Mesenchymal stem cell (in vitro differentiated cells and primary cell): Measurements from ENCODE around the gene LRP1B.

Source experiments
- DNase-seq: peaks from one replicate; pipeline ENCODE4 v3.0.0-alpha.2; 2013
- H2AFZ ChIP-seq: one replicate; pipeline ENCODE4 v1.6.1; 2013; ENCODE audit warnings: low read depth, mild to moderate bottlenecking, control low read depth, inconsistent platforms, low read length, moderate library complexity
- H2AK5ac ChIP-seq: 2 replicates; pipeline ENCODE4 v1.6.1; 2013; ENCODE audit warnings: low read length, moderate library complexity, mild to moderate bottlenecking, inconsistent platforms; ENCODE audit not compliant: severe bottlenecking
- H2BK120ac ChIP-seq: one replicate; pipeline ENCODE4 v1.6.1; 2013; ENCODE audit warnings: low read depth, mild to moderate bottlenecking, inconsistent platforms, low read length, moderate library complexity
- H2BK12ac ChIP-seq, 2 experiments: one replicate each; pipeline ENCODE4 v1.6.1; 2013; ENCODE audit warnings: inconsistent platforms in 2 of 2, low read length in 2 of 2, mild to moderate bottlenecking in 2 of 2, moderate library complexity in 2 of 2, control low read depth in 1 of 2
- H2BK15ac ChIP-seq: one replicate; pipeline ENCODE4 v1.6.1; 2013; ENCODE audit warnings: mild to moderate bottlenecking, low read depth, inconsistent platforms; ENCODE audit not compliant: poor library complexity, severe bottlenecking
- H2BK5ac ChIP-seq: 2 replicates; pipeline ENCODE4 v1.6.1; 2013; ENCODE audit warnings: low read depth, mild to moderate bottlenecking, low read length, control low read depth, inconsistent platforms; ENCODE audit not compliant: poor library complexity, severe bottlenecking
- H3K14ac ChIP-seq, 2 experiments: one replicate each; pipeline ENCODE4 v1.6.1; 2013; ENCODE audit warnings: inconsistent platforms in 2 of 2, low read length in 2 of 2, control low read depth in 1 of 2, mild to moderate bottlenecking in 1 of 2, moderate library complexity in 1 of 2
- H3K18ac ChIP-seq, 2 experiments: one replicate each; pipeline ENCODE4 v1.6.1; 2013; ENCODE audit warnings: inconsistent platforms in 2 of 2, low read length in 2 of 2, control low read depth in 1 of 2, low read depth in 1 of 2, mild to moderate bottlenecking in 1 of 2
- H3K23ac ChIP-seq, 2 experiments: one replicate each; pipeline ENCODE4 v1.6.1; 2013; ENCODE audit warnings: inconsistent platforms in 2 of 2, low read length in 2 of 2, mild to moderate bottlenecking in 2 of 2, moderate library complexity in 2 of 2, control low read depth in 1 of 2
- H3K27ac ChIP-seq: 2 replicates; pipeline ENCODE4 v1.5.1; 2013; ENCODE audit warnings: mild to moderate bottlenecking, moderate library complexity, low read length, control low read depth, inconsistent platforms; ENCODE audit not compliant: poor library complexity, severe bottlenecking
- H3K27me3 ChIP-seq, 2 experiments: 2 replicates each; pipeline versions ENCODE4 v1.6.1 to v1.7.0; 2013; ENCODE audit warnings: low read length in 2 of 2, mild to moderate bottlenecking in 2 of 2, moderate library complexity in 2 of 2, control low read depth in 1 of 2, inconsistent platforms in 1 of 2; ENCODE audit not compliant: control insufficient read depth in 1 of 2, insufficient read depth in 1 of 2
- H3K36me3 ChIP-seq, 2 experiments: 2 replicates each; pipeline versions ENCODE4 v1.6.1 to v1.7.0; 2013; ENCODE audit warnings: low read length in 2 of 2, control low read depth in 1 of 2, inconsistent platforms in 1 of 2, low read depth in 1 of 2, mild to moderate bottlenecking in 1 of 2; ENCODE audit not compliant: insufficient read depth in 2 of 2, control insufficient read depth in 1 of 2
- H3K4ac ChIP-seq, 2 experiments: one replicate each; pipeline ENCODE4 v1.6.1; 2013; ENCODE audit warnings: inconsistent platforms in 2 of 2, low read length in 2 of 2, mild to moderate bottlenecking in 2 of 2, moderate library complexity in 2 of 2, control low read depth in 1 of 2, low read depth in 1 of 2
- H3K4me1 ChIP-seq: 2 replicates; pipeline ENCODE4 v1.6.1; 2013; ENCODE audit warnings: low read depth, low read length, control low read depth; ENCODE audit not compliant: control insufficient read depth, insufficient read depth
- H3K4me2 ChIP-seq: 2 replicates; pipeline ENCODE4 v1.6.1; 2013; ENCODE audit warnings: low read length, mild to moderate bottlenecking, inconsistent platforms; ENCODE audit not compliant: poor library complexity, severe bottlenecking
- H3K4me3 ChIP-seq, 2 experiments: 2 replicates each; pipeline versions ENCODE4 v1.5.1 to v1.7.0; 2013; ENCODE audit warnings: low read length in 2 of 2, mild to moderate bottlenecking in 2 of 2, control low read depth in 1 of 2, low read depth in 1 of 2; ENCODE audit not compliant: insufficient read depth in 1 of 2
- H3K79me1 ChIP-seq: replicated peaks from 2 replicates; pipeline ENCODE4 v1.6.1; 2013; ENCODE audit warnings: mild to moderate bottlenecking, control low read depth, low read length, inconsistent platforms; ENCODE audit not compliant: poor library complexity, severe bottlenecking
- H3K9ac ChIP-seq: 2 replicates; pipeline ENCODE4 v1.7.0; 2013; ENCODE audit warnings: mild to moderate bottlenecking, low read length, moderate library complexity
- H3K9me3 ChIP-seq: 2 replicates; pipeline ENCODE4 v1.7.0; 2013; ENCODE audit warnings: mild to moderate bottlenecking, low read length; ENCODE audit not compliant: control insufficient read depth
- H4K8ac ChIP-seq: one replicate; pipeline ENCODE4 v1.6.1; 2013; ENCODE audit warnings: inconsistent platforms, mild to moderate bottlenecking, low read length, moderate library complexity
- H4K91ac ChIP-seq: one replicate; pipeline ENCODE4 v1.6.1; 2013; ENCODE audit warnings: mild to moderate bottlenecking, low read length, inconsistent platforms
- WGBS: methylation state at CpG from one replicate; pipeline ENCODE4 v1.1.7; 2013; ENCODE audit warnings: mixed read lengths; 5-methylcytosine and 5-hydroxymethylcytosine counted together

LRP1B gene

DNA sequence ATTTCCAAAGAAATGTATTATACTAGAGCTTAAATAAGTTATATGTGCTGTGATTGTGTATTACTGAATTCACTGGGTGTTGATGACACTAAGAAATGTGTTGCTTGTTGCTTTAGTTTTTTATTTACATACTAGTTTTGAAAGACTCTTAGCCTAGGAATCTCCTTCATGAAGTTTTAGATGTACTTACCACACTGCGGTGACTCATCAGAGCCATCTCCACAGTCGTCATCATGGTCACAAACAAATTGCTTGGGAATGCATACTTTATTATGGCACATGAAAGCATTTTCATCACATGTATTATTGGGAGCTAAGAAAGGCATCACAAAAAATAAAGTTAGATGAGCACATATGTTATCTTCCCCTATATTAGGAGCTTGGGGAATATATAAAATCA lies 1624.2 kb downstream of the LRP1B start:
- no peak overlapping the region for H3K18ac ChIP-seq
- H3K4me1 ChIP-seq: no peaks in the 10 kb centered on the region
- no peaks in the 10 kb centered on the region for H3K9me3 ChIP-seq
- H4K8ac ChIP-seq: no peak overlapping the region
- no peaks in the 10 kb centered on the region for H3K36me3 ChIP-seq
- H2BK12ac ChIP-seq: no peak overlapping the region
- DNase-seq: peak; percentile 87
- H3K4me3 ChIP-seq: no peak overlapping the region
- no peak overlapping the region for H4K91ac ChIP-seq
- no peak overlapping the region for H3K4me2 ChIP-seq
- H3K9ac ChIP-seq: no peak overlapping the region
- no peak overlapping the region for H3K27ac ChIP-seq
- no peaks in the 10 kb centered on the region for H3K27me3 ChIP-seq
- H2BK120ac ChIP-seq: no peak overlapping the region
- 83% methylated on average over 1 of the region's 2 CpGs for WGBS
- no peak overlapping the region for H2BK15ac ChIP-seq
- H2AFZ ChIP-seq: no peak overlapping the region
- no peak overlapping the region for H3K23ac ChIP-seq
- no peak overlapping the region for H3K14ac ChIP-seq
- H3K4ac ChIP-seq: no peak overlapping the region
- no peak overlapping the region for H2BK5ac ChIP-seq
- H2AK5ac ChIP-seq: no peak overlapping the region
- no peaks in the 10 kb centered on the region for H3K79me1 ChIP-seq

DNA sequence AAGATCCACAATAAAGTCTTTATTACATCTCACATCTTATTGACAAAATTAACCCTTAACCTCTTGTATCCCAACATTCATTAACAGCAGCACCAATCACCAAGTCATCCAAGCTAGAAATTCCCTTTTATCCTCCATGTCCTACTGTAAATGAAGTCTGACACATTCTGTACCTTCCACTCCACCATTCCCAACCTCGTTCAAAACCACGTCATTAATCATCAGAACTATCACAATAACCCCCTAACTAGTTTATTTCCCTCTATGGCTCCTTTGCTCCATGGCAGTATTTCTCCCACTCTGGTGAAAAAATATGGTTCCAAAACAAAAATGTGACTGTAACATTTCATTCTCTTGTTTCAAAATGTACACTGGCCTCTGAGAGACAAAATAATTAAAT lies 1626.2 kb downstream of the LRP1B start:
- Histone ChIP-seq H4K91ac (no peak overlapping the region), H3K27ac (no peak overlapping the region), H3K27me3 (no peaks in the 10 kb centered on the region), H4K8ac (no peak overlapping the region), H2BK15ac (no peak overlapping the region), H3K9ac (no peak overlapping the region), H3K4me1 (no peaks in the 10 kb centered on the region), H2BK5ac (no peak overlapping the region), H3K23ac (no peak overlapping the region), H3K18ac (no peak overlapping the region), H3K9me3 (no peaks in the 10 kb centered on the region), H2BK12ac (no peak overlapping the region), H2BK120ac (no peak overlapping the region), H2AK5ac (no peak overlapping the region), H3K4ac (no peak overlapping the region), H3K4me2 (no peak overlapping the region), H3K79me1 (no peaks in the 10 kb centered on the region), H3K4me3 (no peak overlapping the region), H2AFZ (no peak overlapping the region), H3K36me3 (no peaks in the 10 kb centered on the region), H3K14ac (no peak overlapping the region)
- 63% methylated on average over 2 of the region's 2 CpGs for WGBS
- peak; percentile 10 for DNase-seq

DNA sequence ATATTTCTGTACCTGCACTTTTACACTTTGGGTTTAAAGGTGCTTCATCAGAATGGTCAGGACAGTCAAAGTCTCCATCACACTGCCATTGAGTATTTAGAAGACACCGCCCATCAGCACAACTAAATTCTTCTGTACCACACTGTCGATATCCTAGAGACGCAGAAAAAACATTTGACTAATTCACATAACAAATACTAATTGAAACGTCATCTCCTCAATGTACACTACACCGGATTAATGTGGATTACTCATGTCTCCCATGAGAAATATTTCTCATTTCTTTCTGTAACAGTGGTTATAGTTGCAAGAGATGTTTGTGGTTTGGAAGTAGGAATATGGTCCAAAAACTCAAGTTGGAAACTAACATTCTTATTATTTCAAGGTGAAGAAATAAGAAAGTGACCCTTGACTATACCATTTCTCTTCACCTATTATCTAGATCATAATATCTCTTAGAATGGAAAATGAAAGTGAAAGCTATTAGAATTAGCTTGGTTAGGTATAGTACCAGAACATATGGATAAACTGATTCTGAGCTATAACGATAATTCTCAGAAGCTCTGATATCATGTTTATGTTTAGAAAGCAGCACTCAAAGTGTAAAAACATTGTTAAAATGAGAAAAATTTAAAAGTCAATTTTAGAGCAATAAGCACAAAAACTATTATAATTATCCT lies 1627.7 kb downstream of the LRP1B start:
- Histone ChIP-seq H2BK120ac (no peak overlapping the region), H3K4me1 (no peaks in the 10 kb centered on the region), H3K4ac (no peak overlapping the region), H4K91ac (no peak overlapping the region), H2BK15ac (no peak overlapping the region), H2AFZ (no peak overlapping the region), H3K79me1 (no peaks in the 10 kb centered on the region), H3K23ac (no peak overlapping the region), H3K4me3 (no peak overlapping the region), H4K8ac (no peak overlapping the region), H2AK5ac (no peak overlapping the region), H3K14ac (no peak overlapping the region), H3K9ac (peak overlapping the region; percentile 52), H2BK12ac (no peak overlapping the region), H3K27ac (no peak overlapping the region), H3K27me3 (no peaks in the 10 kb centered on the region), H3K36me3 (no peaks in the 10 kb centered on the region), H2BK5ac (no peak overlapping the region), H3K9me3 (no peaks in the 10 kb centered on the region), H3K4me2 (no peak overlapping the region), H3K18ac (no peak overlapping the region)
- DNase-seq: peak; percentile 82
- WGBS: 35% methylated on average over 5 of the region's 6 CpGs

DNA sequence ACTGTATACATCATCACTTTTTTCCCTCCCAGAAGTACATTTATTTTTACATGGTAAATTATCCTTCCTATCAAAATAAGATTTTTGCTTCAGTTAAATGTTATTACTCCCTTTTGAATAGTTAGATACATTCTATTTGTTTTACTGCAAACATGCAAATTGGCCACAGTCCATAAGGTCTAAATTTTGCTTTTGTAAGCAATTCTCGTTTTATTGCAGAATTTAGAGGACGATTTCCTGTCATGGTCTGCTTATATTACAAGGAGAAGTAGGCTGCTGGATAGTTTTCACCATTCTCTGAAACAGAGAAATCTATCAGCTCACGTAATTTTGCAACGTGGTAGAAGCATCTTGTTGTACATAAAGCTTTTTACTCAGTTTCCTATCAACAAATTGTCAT lies 1632.5 kb downstream of the LRP1B start:
- H3K79me1 ChIP-seq: no peaks in the 10 kb centered on the region
- no peak overlapping the region for H3K9ac ChIP-seq
- H2BK12ac ChIP-seq: no peak overlapping the region
- no peak overlapping the region for H3K18ac ChIP-seq
- no peak overlapping the region for H2BK5ac ChIP-seq
- no peak overlapping the region for H4K8ac ChIP-seq
- H3K27ac ChIP-seq: no peak overlapping the region
- no peak overlapping the region for H3K4me2 ChIP-seq
- no peak overlapping the region for H4K91ac ChIP-seq
- no peak overlapping the region for H2AFZ ChIP-seq
- no peak overlapping the region for H3K14ac ChIP-seq
- 47% methylated on average over 2 of the region's 4 CpGs for WGBS
- no peak overlapping the region for H3K23ac ChIP-seq
- no peak overlapping the region for H2AK5ac ChIP-seq
- no peak overlapping the region for H2BK120ac ChIP-seq
- no peaks in the 10 kb centered on the region for H3K9me3 ChIP-seq
- no peak overlapping the region for H3K4ac ChIP-seq
- DNase-seq: no peak
- no peaks in the 10 kb centered on the region for H3K36me3 ChIP-seq
- no peak overlapping the region for H2BK15ac ChIP-seq
- no peak overlapping the region for H3K4me3 ChIP-seq
- H3K4me1 ChIP-seq: no peaks in the 10 kb centered on the region
- no peaks in the 10 kb centered on the region for H3K27me3 ChIP-seq
